GM21367 (cell line): ENCODE results near the gene NFS1.
"Not testable (repeated sequence)": the region's sequence is repeated elsewhere in the genome, so short reads cannot be mapped to it uniquely, and the experiment has no call there.

ENCODE experiments used
- ATAC-seq: cut with Tn5 transposase; IDR thresholded peaks from one replicate; pipeline ENCODE4 v1.9.1; 2021; ENCODE audit not compliant: unreplicated experiment

The NFS1 gene

DNA sequence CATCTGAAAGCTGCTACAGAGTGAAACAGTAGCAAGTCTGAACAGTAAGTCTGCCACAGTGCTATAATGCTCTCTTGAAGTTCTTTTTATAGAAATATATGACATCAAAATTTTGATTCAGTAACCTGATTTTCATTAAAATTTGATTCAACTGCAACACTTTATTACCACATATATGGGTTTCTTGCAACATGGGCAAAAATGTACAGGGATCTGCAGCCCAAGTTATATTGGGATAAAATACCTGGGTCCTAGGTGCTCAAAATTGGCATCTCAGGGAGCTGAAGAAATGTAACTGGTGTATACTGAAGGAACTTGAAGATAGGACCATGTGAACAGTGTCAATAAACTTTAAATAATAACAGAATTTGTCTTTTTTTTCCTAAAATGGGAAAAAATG, 10.9 kb upstream of the NFS1 start:
- ATAC-seq, result no peak

- no peak for ATAC-seq
Measured at GRCh38 chr20:35709259-35709658, 10.1 kb upstream of the NFS1 start.

GRCh38 chr20:35708502-35708901, 9.3 kb upstream of the NFS1 start:
- no peak for ATAC-seq

DNA sequence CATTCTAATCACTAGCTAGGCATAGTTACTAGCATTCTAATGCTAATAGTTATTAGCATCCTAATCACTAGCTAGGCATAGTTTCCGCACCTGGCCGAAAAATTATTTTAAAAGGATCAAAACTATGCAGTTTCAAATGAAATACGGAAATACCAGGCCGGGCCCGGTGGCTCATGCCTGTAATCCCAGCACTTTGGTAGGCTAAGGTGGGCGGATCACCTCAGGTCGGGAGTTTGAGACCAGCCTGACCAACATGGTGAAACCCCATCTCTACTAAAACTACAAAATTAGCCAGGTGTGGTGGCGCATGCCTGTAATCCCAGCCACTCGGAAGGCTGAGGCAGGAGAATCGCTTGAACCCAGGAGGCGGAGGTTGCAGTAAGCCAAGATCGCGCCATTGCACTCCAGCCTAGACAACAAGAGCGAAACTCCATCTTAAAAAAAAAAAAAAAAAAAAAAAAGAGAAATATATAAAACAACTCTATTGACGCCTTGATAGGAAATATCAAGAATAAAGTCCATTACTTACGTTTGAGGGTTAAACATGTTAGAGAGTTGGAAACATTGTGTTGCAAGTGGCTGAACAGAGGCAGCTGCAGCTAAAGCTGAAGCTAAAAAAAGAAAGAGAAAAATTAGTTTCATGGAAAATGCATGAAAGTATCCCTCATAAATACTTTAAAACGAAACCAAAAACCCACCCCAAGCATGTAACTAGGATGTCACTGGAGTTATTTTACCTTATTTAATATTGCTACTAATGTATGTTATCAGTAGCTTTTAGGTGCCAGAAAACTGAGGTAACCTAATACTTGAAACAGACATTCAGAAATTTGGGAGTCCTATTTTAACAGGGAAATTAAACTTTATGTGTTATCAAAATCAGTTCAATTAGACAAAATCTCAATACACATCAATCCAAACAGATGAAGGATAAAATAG, 7.7 kb upstream of the NFS1 start:
- not testable (repeated sequence) for ATAC-seq

DNA sequence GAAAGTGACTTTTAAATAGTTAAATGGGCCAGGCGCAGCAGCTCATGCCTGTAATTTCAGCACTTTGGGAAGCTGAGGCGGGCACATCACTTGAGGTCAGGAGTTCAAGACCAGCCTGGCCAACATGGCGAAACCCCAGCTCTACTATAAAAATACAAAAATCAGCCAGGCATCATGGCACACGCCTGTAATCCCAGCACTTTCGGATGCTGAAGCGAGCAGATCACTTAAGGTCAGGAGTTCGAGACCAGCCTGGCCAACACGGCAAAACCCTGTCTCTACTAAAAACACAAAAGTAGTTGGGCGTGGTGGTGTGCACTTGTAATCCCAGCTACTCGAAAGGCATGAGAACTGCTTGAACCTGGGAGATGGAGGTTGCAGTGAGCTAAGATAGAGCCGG, 6.7 kb upstream of the NFS1 start:
- not testable (repeated sequence) for ATAC-seq

- no peak for ATAC-seq
Measured at GRCh38 chr20:35704514-35705261, 5.5 kb upstream of the NFS1 start.

GRCh38 chr20:35702824-35703695, 3.9 kb upstream of the NFS1 start:
- ATAC-seq, result no peak

GRCh38 chr20:35702051-35702823, 3.1 kb upstream of the NFS1 start:
- no peak for ATAC-seq

DNA sequence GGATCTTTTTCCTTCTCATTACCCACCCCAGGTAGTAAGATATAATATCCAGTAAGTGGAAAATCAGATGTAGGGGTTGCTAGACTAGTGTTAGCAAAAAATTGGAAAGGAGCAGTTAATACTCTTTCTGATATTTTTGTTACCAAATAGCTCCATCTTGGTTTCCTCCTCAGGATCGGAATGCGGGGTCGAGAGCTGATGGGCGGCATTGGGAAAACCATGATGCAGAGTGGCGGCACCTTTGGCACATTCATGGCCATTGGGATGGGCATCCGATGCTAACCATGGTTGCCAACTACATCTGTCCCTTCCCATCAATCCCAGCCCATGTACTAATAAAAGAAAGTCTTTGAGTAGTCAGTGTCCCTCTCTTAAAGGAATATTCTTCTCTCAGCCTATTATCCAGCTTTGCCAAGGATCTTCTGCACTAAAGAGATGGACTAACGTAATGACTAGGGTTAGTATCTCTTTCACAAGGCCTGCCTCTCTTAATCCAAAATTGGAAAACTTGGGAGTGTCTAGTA, 1.5 kb upstream of the NFS1 start:
- no peak for ATAC-seq

GRCh38 chr20:35699957-35700624, 939 bp upstream of the NFS1 start:
- no peak for ATAC-seq

GRCh38 chr20:35698298-35699126, 640 bp downstream of the NFS1 start:
- no peak for ATAC-seq

GRCh38 chr20:35697696-35698297, 1.4 kb downstream of the NFS1 start:
- no peak for ATAC-seq

GRCh38 chr20:35695978-35696377, 3.2 kb downstream of the NFS1 start:
- ATAC-seq, result no peak

GRCh38 chr20:35695245-35695749, 3.9 kb downstream of the NFS1 start:
- ATAC-seq, result no peak

DNA sequence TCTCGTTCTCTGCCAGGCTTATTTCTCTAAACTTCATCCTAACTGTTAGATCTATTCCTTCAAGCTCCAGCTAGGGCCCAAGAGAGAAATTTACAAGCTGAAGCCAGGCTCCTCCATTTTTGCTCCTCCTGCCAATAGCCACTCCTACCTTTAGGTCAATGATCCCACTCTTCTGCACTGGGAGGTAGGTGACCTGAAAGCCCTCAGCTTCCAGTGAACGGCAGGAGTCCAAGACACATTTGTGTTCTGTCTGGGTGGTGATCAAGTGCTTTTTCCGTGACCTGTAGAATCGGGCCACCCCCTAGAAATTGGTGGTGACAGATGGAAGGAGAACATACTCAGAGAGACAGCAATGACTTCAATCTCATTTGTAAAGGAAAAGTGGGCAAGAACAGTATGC, 8.9 kb downstream of the NFS1 start:
- ATAC-seq, result no peak

GRCh38 chr20:35686872-35687271, 12.3 kb downstream of the NFS1 start:
- not testable (repeated sequence) for ATAC-seq

GRCh38 chr20:35685368-35685767, 13.8 kb downstream of the NFS1 start:
- not testable (repeated sequence) for ATAC-seq

- ATAC-seq, result no peak
Measured at GRCh38 chr20:35681960-35682359, 17.2 kb downstream of the NFS1 start.
